Gastroesophageal sphincter (tissue), 3 donors: Measurements from ENCODE around the gene AP2M1.

Experiments used
- POLR2AphosphoS5 ChIP-seq: sonication (generic); formaldehyde crosslinking; IDR thresholded peaks from one replicate; pipeline ENCODE4 v1.6.1; 2017; ENCODE audit warnings: antibody characterized with exemption
- TF ChIP-seq, protein P1 (sequence below), 4 experiments: fragments of 200-600 bp in 2 of 4; fragments of 450-650 bp in 2 of 4; sonication (generic) in 1 of 4; IDR thresholded peaks; one replicate each; pipeline ENCODE4 v1.5.1; 2017 to 2019; ENCODE audit warnings: antibody characterized with exemption in 4 of 4, mild to moderate bottlenecking in 2 of 4, moderate library complexity in 2 of 4

DNA sequence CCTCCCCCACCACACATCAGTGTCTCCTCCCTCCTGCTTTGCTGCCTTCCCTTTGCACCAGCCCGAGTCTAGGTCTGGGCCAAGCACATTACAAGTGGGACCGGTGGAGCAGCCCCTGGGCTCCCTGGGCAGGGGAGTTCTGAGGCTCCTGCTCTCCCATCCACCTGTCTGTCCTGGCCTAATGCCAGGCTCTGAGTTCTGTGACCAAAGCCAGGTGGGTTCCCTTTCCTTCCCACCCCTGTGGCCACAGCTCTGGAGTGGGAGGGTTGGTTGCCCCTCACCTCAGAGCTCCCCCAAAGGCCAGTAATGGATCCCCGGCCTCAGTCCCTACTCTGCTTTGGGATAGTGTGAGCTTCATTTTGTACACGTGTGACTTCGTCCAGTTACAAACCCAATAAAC is 9.0 kb downstream of the AP2M1 start:
- TF ChIP-seq POLR2AphosphoS5, result no peak
- TF ChIP-seq, protein P1, sequence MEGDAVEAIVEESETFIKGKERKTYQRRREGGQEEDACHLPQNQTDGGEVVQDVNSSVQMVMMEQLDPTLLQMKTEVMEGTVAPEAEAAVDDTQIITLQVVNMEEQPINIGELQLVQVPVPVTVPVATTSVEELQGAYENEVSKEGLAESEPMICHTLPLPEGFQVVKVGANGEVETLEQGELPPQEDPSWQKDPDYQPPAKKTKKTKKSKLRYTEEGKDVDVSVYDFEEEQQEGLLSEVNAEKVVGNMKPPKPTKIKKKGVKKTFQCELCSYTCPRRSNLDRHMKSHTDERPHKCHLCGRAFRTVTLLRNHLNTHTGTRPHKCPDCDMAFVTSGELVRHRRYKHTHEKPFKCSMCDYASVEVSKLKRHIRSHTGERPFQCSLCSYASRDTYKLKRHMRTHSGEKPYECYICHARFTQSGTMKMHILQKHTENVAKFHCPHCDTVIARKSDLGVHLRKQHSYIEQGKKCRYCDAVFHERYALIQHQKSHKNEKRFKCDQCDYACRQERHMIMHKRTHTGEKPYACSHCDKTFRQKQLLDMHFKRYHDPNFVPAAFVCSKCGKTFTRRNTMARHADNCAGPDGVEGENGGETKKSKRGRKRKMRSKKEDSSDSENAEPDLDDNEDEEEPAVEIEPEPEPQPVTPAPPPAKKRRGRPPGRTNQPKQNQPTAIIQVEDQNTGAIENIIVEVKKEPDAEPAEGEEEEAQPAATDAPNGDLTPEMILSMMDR (IDR thresholded peaks at IDR 0.05), result no peak
